Kidney tubule cell (primary cell): ENCODE measurements around the gene TMEM120A.

Source experiments
- DNase-seq: peaks from one replicate; pipeline ENCODE4 v3.0.0-alpha.2; 2018; ENCODE audit warnings: low spot score

Gene TMEM120A

GRCh38 chr7:75957021-75957736 is 37.2 kb downstream of the TMEM120A start:
- DNase-seq, result peak; percentile 67

GRCh38 chr7:75955331-75955955 is 39.0 kb downstream of the TMEM120A start:
- no peak for DNase-seq

- DNase-seq, result no peak
Measured at GRCh38 chr7:75953931-75954330, 40.5 kb downstream of the TMEM120A start.

GRCh38 chr7:75953431-75953830 is 41.0 kb downstream of the TMEM120A start:
- DNase-seq, result no peak

GRCh38 chr7:75951506-75951905 is 42.9 kb downstream of the TMEM120A start:
- peak; percentile 89 for DNase-seq

GRCh38 chr7:75950111-75950681 is 44.2 kb downstream of the TMEM120A start:
- DNase-seq, result no peak

GRCh38 chr7:75948179-75948578 is 46.2 kb downstream of the TMEM120A start:
- DNase-seq, result no peak

- peak; percentile 71 for DNase-seq
Measured at GRCh38 chr7:75946207-75946855, 48.1 kb downstream of the TMEM120A start.

GRCh38 chr7:75945297-75946168 is 48.9 kb downstream of the TMEM120A start:
- peak; percentile 66 for DNase-seq

GRCh38 chr7:75944507-75944906 is 49.9 kb downstream of the TMEM120A start:
- DNase-seq, result no peak

GRCh38 chr7:75943864-75944263 is 50.5 kb downstream of the TMEM120A start:
- peak; percentile 90 for DNase-seq

GRCh38 chr7:75938921-75939320 is 55.5 kb downstream of the TMEM120A start:
- no peak for DNase-seq

- DNase-seq, result peak; percentile 93
Measured at GRCh38 chr7:75937958-75938786, 56.2 kb downstream of the TMEM120A start.
